HG02759 (cell line): ENCODE measurements around the gene CWF19L2.

Experiments used
- ATAC-seq: cut with Tn5 transposase; IDR thresholded peaks from one replicate; pipeline ENCODE4 v1.9.1; 2021; ENCODE audit warnings: mild to moderate bottlenecking, moderate library complexity; ENCODE audit not compliant: unreplicated experiment

Gene CWF19L2

GRCh38 chr11:107316426-107316825 is 141.2 kb downstream of the CWF19L2 start:
- ATAC-seq, result no peak

- no peak for ATAC-seq
These were observed 149.6 kb downstream of the CWF19L2 start for GRCh38 chr11:107307991-107308390.

GRCh38 chr11:107301878-107302277 is 155.7 kb downstream of the CWF19L2 start:
- no peak for ATAC-seq

- no peak for ATAC-seq
These were observed 163.8 kb downstream of the CWF19L2 start for GRCh38 chr11:107293677-107294344.

- ATAC-seq, result no peak
These were observed 175.4 kb downstream of the CWF19L2 start for GRCh38 chr11:107282195-107282594.
